Panc1 (cell line): Measurements from ENCODE around the gene TSC22D1. TPM values are rescaled to one million over a fixed set of nuclear protein-coding genes. Genes with fewer than 3 reads are reported as not detected.

ENCODE experiments used
- ATAC-seq: fragments of 200-7000 bp; cut with Tn5 transposase; 2 replicates; pipeline ENCODE4 v1.9.1; 2020; ENCODE audit warnings: mild to moderate bottlenecking, moderate library complexity
- BruUV-seq: library from RNA; stranded (reverse); fragments of 400-500 nt; replicated peaks from 2 replicates; lab custom pipeline; 2021; lab: Mats Ljungman, UMichigan
- CTCF ChIA-PET: fragments of 300-600 bp; sonication (Branson Sonifier 250); formaldehyde crosslinking; loops from one replicate; lab custom pipeline; 2022; ENCODE audit warnings: antibody characterized with exemption; lab: Charles Lee
- POLR2A ChIA-PET: fragments of 300-600 bp; sonication (Branson Sonifier 250); formaldehyde crosslinking; loops from one replicate; lab custom pipeline; 2022; ENCODE audit warnings: antibody characterized with exemption; lab: Charles Lee
- DNase-seq: peaks from one replicate; pipeline ENCODE4 v3.0.0-alpha.2; 2010; ENCODE audit warnings: low read depth, low spot score
- H3K27ac ChIP-seq: 2 replicates; pipeline ENCODE4 v1.5.1; 2011; ENCODE audit warnings: mild to moderate bottlenecking, low read length, inconsistent platforms
- H3K27me3 ChIP-seq: fragments of 200-500 bp; sonication (Bioruptor generic); 2 replicates; pipeline ENCODE4 v1.6.0; 2014; ENCODE audit warnings: low read length, inconsistent platforms; ENCODE audit not compliant: control insufficient read depth, insufficient read depth
- H3K36me3 ChIP-seq: fragments of 200-500 bp; sonication (Bioruptor generic); 2 replicates; pipeline ENCODE4 v1.5.1; 2014; ENCODE audit warnings: inconsistent platforms, mild to moderate bottlenecking, low read length, moderate library complexity; ENCODE audit not compliant: control insufficient read depth, insufficient read depth
- H3K4me1 ChIP-seq: 2 replicates; pipeline ENCODE4 v1.5.1; 2011; ENCODE audit warnings: inconsistent platforms, mild to moderate bottlenecking, low read length, moderate library complexity; ENCODE audit not compliant: control insufficient read depth, insufficient read depth
- H3K4me3 ChIP-seq, 2 experiments: 2 replicates each; pipeline ENCODE4 v1.5.1; 2011 to 2012; ENCODE audit warnings: low read depth in 2 of 2, low read length in 2 of 2, mild to moderate bottlenecking in 2 of 2, inconsistent platforms in 1 of 2, moderate library complexity in 1 of 2
- H3K9me3 ChIP-seq: fragments of 200-500 bp; sonication (Bioruptor generic); 2 replicates; pipeline ENCODE4 v1.5.1; 2014; ENCODE audit warnings: low read depth, mild to moderate bottlenecking, inconsistent platforms, low read length, moderate library complexity; ENCODE audit not compliant: control insufficient read depth, insufficient read depth
- POLR2AphosphoS5 ChIP-seq: IDR thresholded peaks from 2 replicates; pipeline ENCODE4 v1.6.1; 2012; ENCODE audit warnings: mild to moderate bottlenecking, low read depth, low read length, moderate library complexity
- REST ChIP-seq, 2 experiments: IDR thresholded peaks; 2 replicates each; pipeline ENCODE4 v1.6.1; 2011 to 2012; ENCODE audit warnings: low read depth in 2 of 2, control low read depth in 1 of 2, low read length in 1 of 2, mild to moderate bottlenecking in 1 of 2, moderate library complexity in 1 of 2; ENCODE audit not compliant: insufficient read depth in 1 of 2
- SIN3A ChIP-seq: IDR thresholded peaks from 2 replicates; pipeline ENCODE4 v1.6.1; 2012; ENCODE audit warnings: low read depth, mild to moderate bottlenecking, low read length, moderate library complexity, borderline replicate concordance; ENCODE audit not compliant: insufficient read depth
- TCF7L2 ChIP-seq: IDR thresholded peaks from 2 replicates; pipeline ENCODE4 v1.6.1; 2011; ENCODE audit warnings: mild to moderate bottlenecking, low read depth, low read length, inconsistent platforms
- in situ Hi-C: cut with HindIII; loops from 2 replicates; pipeline ENCODE4 v1.10.0; 2016; ENCODE audit warnings: low sequenced_read_pairs, low pct_unique_long_range_greater_than_20kb
- intact Hi-C: fragments of 100-400 bp; cut with micrococcal nuclease; formaldehyde crosslinking; loops from one replicate; pipeline ENCODE4 v1.10.0; 2022; ENCODE audit not compliant: unreplicated experiment
- total RNA-seq: library from RNA; stranded (reverse); gene quantifications from one replicate; pipeline ENCODE4 v1.2.1, GENCODE V29; 2021; ENCODE audit not compliant: unreplicated experiment
- TF ChIP-seq, protein P1 (sequence below): fragments of 450-650 bp; IDR thresholded peaks from 2 replicates; pipeline ENCODE4 v1.5.1; 2017; ENCODE audit warnings: mild to moderate bottlenecking

TSC22D1 gene
- total RNA-seq, 1 experiment from 2014 or later = 31.8 TPM

- no TSS peak for BruUV-seq
- ATAC-seq (no peak), DNase-seq (no peak)
- H3K4me1 ChIP-seq = no peaks in the 10 kb centered on the region
- ChIA-PET POLR2A (no interaction called here), CTCF (interaction anchor here (0.7 kb wide), 1 partner anchor 24 kb away, joined by 3 read pairs; no protein-coding TSS in a partner anchor)
- no peak overlapping the region for H3K27ac ChIP-seq
- no peaks in the 10 kb centered on the region for H3K36me3 ChIP-seq
- in situ Hi-C loops (no loop called here), intact Hi-C loops (no loop called here)
- H3K27me3 ChIP-seq = no peaks in the 10 kb centered on the region; the same call in 1 of the 2 replicates
- no peaks in the 10 kb centered on the region for H3K9me3 ChIP-seq
- TF ChIP-seq REST (IDR thresholded peaks at IDR 0.05; ENCODE audit: insufficient read depth in 1 of 2, low read depth in 2 of 2, low read length in 1 of 2) = no peak
- no peak for TF ChIP-seq POLR2AphosphoS5
- TF ChIP-seq SIN3A = no peak
- TF ChIP-seq TCF7L2 = no peak
- TF ChIP-seq, protein P1, sequence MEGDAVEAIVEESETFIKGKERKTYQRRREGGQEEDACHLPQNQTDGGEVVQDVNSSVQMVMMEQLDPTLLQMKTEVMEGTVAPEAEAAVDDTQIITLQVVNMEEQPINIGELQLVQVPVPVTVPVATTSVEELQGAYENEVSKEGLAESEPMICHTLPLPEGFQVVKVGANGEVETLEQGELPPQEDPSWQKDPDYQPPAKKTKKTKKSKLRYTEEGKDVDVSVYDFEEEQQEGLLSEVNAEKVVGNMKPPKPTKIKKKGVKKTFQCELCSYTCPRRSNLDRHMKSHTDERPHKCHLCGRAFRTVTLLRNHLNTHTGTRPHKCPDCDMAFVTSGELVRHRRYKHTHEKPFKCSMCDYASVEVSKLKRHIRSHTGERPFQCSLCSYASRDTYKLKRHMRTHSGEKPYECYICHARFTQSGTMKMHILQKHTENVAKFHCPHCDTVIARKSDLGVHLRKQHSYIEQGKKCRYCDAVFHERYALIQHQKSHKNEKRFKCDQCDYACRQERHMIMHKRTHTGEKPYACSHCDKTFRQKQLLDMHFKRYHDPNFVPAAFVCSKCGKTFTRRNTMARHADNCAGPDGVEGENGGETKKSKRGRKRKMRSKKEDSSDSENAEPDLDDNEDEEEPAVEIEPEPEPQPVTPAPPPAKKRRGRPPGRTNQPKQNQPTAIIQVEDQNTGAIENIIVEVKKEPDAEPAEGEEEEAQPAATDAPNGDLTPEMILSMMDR = no peak
- no peak overlapping the region for H3K4me3 ChIP-seq
Measured at GRCh38 chr13:44617648-44618047, 41.5 kb upstream of the TSC22D1 start.

GRCh38 chr13:44609137-44609536, 33.0 kb upstream of the TSC22D1 start:
- intact Hi-C loops (no loop called here), in situ Hi-C loops (no loop called here)
- H3K4me1 ChIP-seq = no peaks in the 10 kb centered on the region
- TF ChIP-seq POLR2AphosphoS5 = no peak
- TF ChIP-seq, protein P1 = no peak
- no peak for TF ChIP-seq TCF7L2
- TF ChIP-seq REST (IDR thresholded peaks at IDR 0.05; ENCODE audit: insufficient read depth in 1 of 2, low read depth in 2 of 2, low read length in 1 of 2) = no peak
- TF ChIP-seq SIN3A = no peak
- ATAC-seq = no peak
- H3K4me3 ChIP-seq = no peak overlapping the region
- H3K27me3 ChIP-seq = no peaks in the 10 kb centered on the region
- H3K36me3 ChIP-seq = no peaks in the 10 kb centered on the region
- no peak overlapping the region for H3K27ac ChIP-seq
- ChIA-PET POLR2A (no interaction called here), CTCF (no interaction called here)
- H3K9me3 ChIP-seq = no peaks in the 10 kb centered on the region
- no peak for DNase-seq
- BruUV-seq = no TSS peak
